NT2/D1 (cell line): Measurements from ENCODE around the gene MYO1E.
"Not testable (repeated sequence)": the region's sequence is repeated elsewhere in the genome, so short reads cannot be mapped to it uniquely, and the experiment has no call there.

Experiments
- DNase-seq: peaks from one replicate; pipeline ENCODE4 v3.0.0-alpha.2; 2011; ENCODE audit warnings: low read depth, low spot score
- H3K27me3 ChIP-seq: 2 replicates; pipeline ENCODE4 v1.6.0; 2011; ENCODE audit warnings: mild to moderate bottlenecking; ENCODE audit not compliant: insufficient read length, insufficient read depth
- H3K36me3 ChIP-seq: 2 replicates; pipeline ENCODE4 v1.6.1; 2011; ENCODE audit warnings: mild to moderate bottlenecking, low read length, mixed read lengths; ENCODE audit not compliant: insufficient read depth, insufficient read length
- H3K4me1 ChIP-seq: 2 replicates; pipeline ENCODE4 v1.5.1; 2011; ENCODE audit not compliant: insufficient read depth, insufficient read length
- H3K4me3 ChIP-seq: 2 replicates; pipeline ENCODE4 v1.5.1; 2011; ENCODE audit warnings: low read depth; ENCODE audit not compliant: insufficient read length
- H3K9ac ChIP-seq: 2 replicates; pipeline ENCODE4 v1.6.0; 2011; ENCODE audit warnings: low read depth; ENCODE audit not compliant: insufficient read length
- H3K9me3 ChIP-seq: 2 replicates; pipeline ENCODE4 v1.5.1; 2011; ENCODE audit warnings: mild to moderate bottlenecking, low read length; ENCODE audit not compliant: insufficient read depth
- SUZ12 ChIP-seq: IDR thresholded peaks from 2 replicates; pipeline ENCODE4 v1.6.1; 2011; ENCODE audit not compliant: insufficient read length, insufficient read depth; ENCODE audit errors: extremely low read depth
- YY1 ChIP-seq: IDR thresholded peaks from 2 replicates; pipeline ENCODE4 v1.6.1; 2011; ENCODE audit not compliant: insufficient read length, insufficient read depth
- ZNF274 ChIP-seq: IDR thresholded peaks from 2 replicates; pipeline ENCODE4 v1.6.1; 2011; ENCODE audit warnings: mild to moderate bottlenecking, low read depth, low read length

MYO1E gene

DNA sequence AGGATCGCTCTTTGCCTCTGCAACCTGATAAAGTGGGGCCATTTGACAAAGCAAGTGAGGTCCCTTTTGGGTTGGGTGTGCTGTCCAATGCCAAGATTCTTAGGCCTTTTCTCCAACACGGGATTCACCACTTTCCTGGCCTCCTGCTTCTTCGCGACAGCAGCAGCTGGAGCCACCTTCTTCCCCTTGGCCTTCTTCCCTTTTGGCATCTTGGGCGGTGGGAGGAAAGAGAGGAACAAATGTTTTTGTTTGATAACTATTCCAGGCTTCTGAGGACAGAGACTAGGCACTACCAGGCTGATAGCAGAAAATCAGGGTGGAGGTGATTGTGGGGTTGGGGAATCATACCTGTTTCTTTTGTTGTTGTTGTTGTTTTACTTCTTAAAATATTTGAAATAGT lies 35.3 kb upstream of the MYO1E start:
- no peaks in the 10 kb centered on the region for H3K4me1 ChIP-seq
- DNase-seq, result no peak
- no peaks in the 10 kb centered on the region for H3K9me3 ChIP-seq
- no peaks in the 10 kb centered on the region for H3K36me3 ChIP-seq
- H3K27me3 ChIP-seq, result no peaks in the 10 kb centered on the region
- no peak overlapping the region for H3K4me3 ChIP-seq
- no peak overlapping the region for H3K9ac ChIP-seq
- TF ChIP-seq YY1, result no peak
- no peak for TF ChIP-seq ZNF274
- TF ChIP-seq SUZ12, result no peak

DNA sequence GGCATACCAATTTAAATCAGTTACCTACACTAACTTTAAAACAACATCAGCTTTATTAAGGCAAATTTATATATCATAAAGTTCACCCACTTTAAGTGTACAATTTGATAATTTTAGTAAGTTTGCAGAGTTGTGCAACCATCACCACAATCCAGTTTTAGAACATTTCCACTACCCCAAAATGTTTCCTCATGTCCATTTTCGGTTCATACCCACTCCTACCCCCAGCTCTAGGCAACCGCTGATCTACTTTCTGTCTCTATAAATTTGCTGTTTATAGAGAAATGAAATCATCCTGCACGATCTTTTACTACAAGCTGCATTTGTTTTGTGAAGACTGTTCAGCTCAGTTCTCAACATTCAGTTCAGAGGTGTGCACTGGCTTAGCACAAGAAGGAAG lies 33.8 kb upstream of the MYO1E start:
- Histone ChIP-seq H3K4me3 (no peak overlapping the region), H3K36me3 (no peaks in the 10 kb centered on the region), H3K4me1 (no peaks in the 10 kb centered on the region), H3K9ac (no peak overlapping the region), H3K27me3 (no peaks in the 10 kb centered on the region), H3K9me3 (no peaks in the 10 kb centered on the region)
- TF ChIP-seq SUZ12, result no peak
- no peak for TF ChIP-seq YY1
- no peak for TF ChIP-seq ZNF274
- DNase-seq, result no peak

DNA sequence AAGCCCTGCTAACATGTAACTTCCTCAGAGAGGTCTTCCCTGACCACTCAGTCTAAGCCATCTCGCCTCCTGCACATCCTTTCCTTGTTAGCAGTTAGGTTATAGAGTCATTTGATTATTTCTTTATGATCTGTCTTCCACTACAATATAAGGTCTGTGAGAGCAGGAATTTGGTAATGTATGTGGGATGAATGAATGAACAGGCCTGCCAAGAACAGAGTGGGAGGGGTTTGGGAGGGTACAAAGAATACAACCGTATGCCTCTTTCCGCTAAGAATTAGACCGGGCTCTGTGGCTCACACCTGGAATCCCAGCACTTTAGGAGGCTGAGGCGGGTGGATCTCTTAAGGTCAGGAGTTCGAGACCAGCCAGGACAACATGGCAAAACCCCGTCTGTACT lies 32.4 kb upstream of the MYO1E start:
- no peaks in the 10 kb centered on the region for H3K4me1 ChIP-seq
- H3K36me3 ChIP-seq, result no peaks in the 10 kb centered on the region
- no peak overlapping the region for H3K4me3 ChIP-seq
- no peaks in the 10 kb centered on the region for H3K27me3 ChIP-seq
- no peak overlapping the region for H3K9ac ChIP-seq
- no peak for DNase-seq
- no peak for TF ChIP-seq SUZ12
- TF ChIP-seq ZNF274, result no peak
- no peak for TF ChIP-seq YY1
- H3K9me3 ChIP-seq, result no peaks in the 10 kb centered on the region

DNA sequence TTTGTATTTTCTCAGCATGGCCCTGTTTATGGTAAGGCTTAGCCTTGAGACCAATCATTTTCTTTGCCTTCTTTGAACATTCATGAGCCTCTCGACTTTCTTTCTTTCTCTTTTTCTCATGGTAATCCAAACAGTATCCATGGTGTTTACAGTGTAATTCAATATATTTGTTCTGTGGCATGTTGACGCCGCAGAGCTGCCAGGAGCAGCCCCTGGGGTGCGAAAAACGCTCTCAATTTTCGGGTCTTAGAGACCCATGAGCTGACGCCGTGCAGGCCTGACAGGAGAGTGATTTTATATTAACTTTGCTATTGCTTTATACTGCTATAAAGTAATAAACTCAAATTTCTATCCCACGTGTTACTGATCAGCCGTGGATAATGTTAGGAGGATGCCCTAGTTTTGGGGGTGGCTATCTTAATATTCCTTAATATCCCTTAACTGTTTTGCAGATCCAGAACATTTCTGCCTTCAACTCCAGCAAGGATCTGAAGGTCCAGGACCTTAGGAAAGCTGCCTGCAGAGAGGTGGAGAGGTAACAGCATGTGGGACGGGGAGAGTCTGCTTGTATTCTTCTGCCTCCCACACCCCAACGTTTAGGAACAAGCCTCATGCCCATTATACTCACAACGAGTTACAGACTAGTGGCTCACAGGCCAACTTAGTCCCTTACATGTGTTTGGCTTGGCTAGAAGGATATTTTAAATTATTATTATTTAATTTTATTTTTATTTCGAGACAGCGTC lies 29.3 kb upstream of the MYO1E start:
- H3K4me1 ChIP-seq, result no peaks in the 10 kb centered on the region

DNA sequence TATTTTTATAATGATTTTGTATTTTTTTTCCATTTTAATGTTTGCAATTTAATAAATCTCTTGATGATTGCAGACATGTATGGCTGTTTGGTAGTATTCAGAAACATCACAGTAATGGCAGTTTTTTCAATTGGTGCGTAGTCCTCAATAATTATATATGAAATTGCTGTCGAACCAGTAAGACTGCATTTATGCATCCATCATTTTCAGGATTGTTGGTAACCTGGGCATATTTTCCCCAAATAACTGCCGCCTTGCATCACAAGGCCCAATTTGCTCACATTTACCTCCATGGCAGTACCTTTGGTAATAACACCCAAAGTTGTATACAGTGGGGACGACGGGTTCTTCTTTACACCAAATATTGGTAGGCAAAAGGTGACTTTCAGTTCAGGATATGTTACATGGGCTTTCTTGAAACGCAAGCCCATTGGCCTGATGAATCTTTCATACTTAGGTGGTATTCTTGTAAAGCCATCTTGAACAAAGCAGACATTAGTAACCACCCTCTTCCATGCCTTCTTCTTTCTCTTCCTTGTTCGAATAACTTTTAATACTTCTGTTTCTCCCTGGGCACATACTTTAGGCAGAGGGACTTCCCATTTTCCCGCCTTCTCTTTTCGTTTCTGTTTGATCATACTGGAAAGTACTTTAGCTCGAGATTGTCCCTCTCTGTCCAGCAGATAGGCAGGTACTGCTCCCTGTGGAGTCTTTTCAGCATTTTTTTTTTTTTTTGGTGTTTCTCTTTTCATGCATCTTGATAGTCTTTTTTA lies 28.6 kb upstream of the MYO1E start:
- not testable (repeated sequence) for H3K9me3 ChIP-seq, H3K36me3 ChIP-seq, H3K9ac ChIP-seq, H3K27me3 ChIP-seq, H3K4me1 ChIP-seq, DNase-seq, H3K4me3 ChIP-seq

More for the DNA sequence above, 29.3 kb upstream of the MYO1E start:
- Histone ChIP-seq H3K9ac (no peak overlapping the region), H3K4me3 (no peak overlapping the region), H3K36me3 (no peaks in the 10 kb centered on the region), H3K9me3 (no peaks in the 10 kb centered on the region), H3K27me3 (no peaks in the 10 kb centered on the region)
- no peak for DNase-seq
- TF ChIP-seq ZNF274, result no peak
- no peak for TF ChIP-seq SUZ12
- TF ChIP-seq YY1, result no peak

DNA sequence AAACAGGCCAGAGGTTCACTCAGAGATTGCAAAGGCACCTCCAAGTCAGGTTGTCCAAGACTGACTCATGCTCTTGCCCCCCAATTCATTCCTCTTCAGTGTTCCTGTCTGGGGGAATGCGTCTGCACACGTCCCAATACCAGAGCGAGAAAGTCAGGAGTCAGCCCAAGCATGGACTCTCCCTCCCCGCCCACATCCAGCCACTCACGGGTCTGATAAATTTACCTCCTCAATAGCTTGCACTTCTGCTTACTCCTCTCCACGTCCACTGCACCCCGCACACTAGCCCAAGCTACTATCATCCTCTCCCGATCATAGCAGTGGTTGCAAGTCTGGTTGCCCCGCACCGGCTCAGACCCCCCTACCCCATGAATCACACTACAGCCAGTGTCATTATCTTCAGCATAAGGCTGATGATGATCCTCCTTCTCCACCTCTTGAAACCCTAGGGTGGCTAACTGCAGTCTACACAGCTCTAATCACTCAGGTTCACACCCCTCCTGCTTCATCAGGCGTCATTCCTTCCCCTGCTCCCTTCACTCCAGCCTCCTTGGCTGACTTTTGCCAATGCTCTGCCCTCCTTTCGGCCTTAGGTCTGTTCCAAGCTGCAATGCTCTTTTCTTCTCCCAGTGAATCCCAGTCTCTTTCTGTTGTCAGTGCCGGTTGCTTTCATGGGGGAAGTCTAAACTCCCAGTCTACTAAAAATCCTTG lies 27.6 kb upstream of the MYO1E start:
- H3K9me3 ChIP-seq, result no peaks in the 10 kb centered on the region
- no peaks in the 10 kb centered on the region for H3K27me3 ChIP-seq
- no peaks in the 10 kb centered on the region for H3K36me3 ChIP-seq
- TF ChIP-seq YY1 (no peak), SUZ12 (no peak), ZNF274 (no peak)
- no peak for DNase-seq
- H3K9ac ChIP-seq, result no peak overlapping the region
- no peaks in the 10 kb centered on the region for H3K4me1 ChIP-seq
- H3K4me3 ChIP-seq, result no peak overlapping the region

DNA sequence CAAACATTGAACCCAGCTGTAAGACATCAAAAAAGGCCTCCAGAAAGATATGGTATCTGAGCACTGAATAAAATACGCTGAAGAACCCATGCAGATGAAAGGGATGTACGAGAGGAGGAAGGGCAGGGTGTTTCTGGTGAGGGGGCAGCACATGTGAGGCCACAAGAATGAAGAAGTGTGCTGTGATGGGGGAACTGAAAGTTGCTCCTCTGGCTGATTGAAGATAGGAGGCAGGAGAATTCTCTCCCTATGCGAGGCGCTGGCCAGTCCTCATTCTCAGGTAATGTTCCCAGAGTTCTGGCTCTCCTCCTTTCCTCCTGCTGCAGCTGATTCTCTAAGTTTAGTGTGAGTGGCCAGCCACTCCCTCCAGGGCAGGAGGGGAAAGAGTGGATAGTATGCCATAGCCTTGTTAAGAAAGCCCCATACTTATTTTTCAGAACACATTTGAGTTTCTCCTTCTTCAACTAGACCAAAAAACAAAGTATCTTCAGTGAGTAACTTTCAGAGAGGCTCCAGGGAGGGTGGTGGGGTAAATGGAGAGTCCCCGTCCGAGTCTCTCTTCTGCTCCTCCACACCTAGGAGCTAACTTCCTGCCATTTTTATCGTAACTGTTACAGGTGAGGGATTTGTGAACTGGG lies 26.9 kb upstream of the MYO1E start:
- H3K27me3 ChIP-seq, result no peaks in the 10 kb centered on the region
- no peaks in the 10 kb centered on the region for H3K4me1 ChIP-seq
- H3K9ac ChIP-seq, result no peak overlapping the region
- no peak for DNase-seq
- no peaks in the 10 kb centered on the region for H3K9me3 ChIP-seq
- H3K4me3 ChIP-seq, result no peak overlapping the region
- H3K36me3 ChIP-seq, result no peaks in the 10 kb centered on the region
- TF ChIP-seq SUZ12 (no peak), YY1 (no peak), ZNF274 (no peak)
